SKM-1 treated with dmso at 0.1 percent for 144 hours (cell line): Measurements from ENCODE around the gene SELENOH.

Experiments
- DNase-seq: peaks from one replicate; lab custom pipeline; 2025; ENCODE audit not compliant: unreplicated experiment; lab: John Stamatoyannopoulos, UW

Gene SELENOH

DNA sequence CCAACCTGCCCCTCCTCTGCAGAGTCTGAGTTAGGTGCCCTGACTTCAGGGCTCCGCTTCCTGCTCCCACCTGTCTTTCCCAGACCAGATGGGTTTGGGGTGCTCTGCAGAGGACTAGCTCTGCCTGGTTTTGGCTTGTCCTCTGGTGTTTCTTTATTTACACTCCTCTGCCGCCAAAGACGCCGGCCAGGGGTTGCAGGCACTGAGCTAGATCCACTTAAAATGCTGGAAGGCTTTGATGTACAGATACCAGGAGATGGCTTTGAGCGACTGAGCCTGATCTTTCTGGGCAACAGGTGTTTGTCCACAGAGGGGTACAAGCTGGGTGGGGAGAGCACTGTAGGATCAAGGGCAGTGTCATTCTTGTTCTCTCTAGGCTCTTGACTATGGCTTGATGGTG is 3.9 kb downstream of the SELENOH start:
- no peak for DNase-seq

DNA sequence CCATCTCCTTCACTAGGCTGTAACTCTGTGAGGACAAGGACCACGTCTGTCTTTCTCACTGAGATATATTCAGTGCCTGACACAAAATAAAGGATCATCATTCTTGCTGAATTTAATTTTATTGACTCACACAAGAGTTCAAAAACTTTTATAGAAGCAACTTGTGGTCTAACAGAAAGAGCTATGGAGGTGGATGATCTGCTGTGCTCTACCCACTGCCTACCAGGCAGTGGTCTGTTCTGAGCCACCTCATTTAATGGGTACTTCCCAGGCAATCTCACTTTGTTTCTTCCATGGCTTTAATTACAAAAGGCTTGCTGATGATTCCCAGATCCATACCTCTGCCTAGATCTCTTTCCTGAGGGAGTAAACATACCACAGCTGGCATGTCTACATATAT is 5.6 kb downstream of the SELENOH start:
- DNase-seq = no peak

DNA sequence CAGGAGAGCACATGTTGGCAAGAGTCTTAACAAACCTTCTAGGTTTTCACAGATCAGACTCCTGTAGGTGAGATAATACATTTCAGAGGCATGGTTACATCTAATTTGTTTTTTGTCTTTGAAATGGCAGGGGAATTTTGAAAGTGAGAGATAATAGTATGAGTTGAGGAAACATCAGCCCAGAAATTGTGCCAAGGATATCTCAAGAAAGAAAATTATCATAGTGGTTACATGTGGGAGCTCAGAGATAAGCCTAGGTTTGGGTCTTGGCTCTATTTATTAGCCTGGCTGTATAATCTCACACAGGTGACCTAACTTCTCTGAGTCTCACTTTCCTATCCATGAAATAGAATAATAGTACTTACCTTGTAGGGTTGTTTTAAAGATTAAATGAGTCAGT is 9.9 kb downstream of the SELENOH start:
- no peak for DNase-seq

DNA sequence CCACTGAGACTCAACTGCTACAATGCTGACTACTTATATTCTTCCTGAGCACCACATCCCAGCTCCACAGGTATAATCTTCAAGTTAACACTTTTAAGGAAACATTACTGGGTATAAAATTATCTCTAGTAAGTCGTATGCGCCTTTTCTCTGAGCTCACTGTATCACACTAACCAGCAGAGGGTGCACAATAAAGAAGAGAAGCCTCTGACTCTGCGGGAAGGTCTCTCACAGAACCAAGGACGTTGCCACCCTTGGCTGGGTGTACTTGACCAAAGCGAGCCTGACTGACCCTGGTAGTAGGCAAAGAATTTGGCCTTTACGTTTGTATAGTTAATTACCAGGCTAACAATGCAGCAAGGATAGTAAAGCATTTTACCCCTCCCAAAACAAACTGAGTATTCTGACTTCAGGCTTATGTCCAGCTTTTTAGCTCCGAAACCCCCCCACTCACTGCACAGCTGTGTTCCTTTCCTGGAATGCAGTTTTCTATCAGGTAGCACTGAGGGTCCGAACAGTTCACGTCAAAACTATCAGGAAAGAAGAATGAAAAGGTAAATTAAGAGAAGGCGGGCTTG is 10.5 kb downstream of the SELENOH start, which contains the start of gene BTBD18:
Gene BTBD18, minus strand, starts transcription at position 144 of the 578 bp plus-strand sequence. CDS start 631 bp downstream, outside the sequence.
- DNase-seq = peak; percentile 23

DNA sequence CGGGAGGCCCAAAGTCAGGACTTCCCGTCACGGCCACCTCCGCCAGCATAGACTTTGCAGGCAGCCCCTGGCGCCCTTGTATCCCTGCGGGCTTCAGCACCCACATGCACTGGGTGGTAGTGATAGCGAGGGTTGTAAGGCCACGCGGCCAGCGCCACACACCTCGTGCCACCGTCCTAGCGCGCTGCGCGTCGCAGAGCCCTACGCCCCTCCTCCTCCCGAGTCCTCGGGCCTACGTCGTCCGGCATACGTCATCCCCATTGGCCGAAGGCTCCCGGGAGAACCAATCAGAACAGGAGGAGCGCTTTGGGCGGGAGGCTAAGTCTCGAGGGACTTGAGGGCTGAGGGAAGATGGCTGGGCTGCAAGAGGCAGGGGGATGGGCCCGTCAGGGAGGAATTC is 11.7 kb downstream of the SELENOH start:
- no peak for DNase-seq

DNA sequence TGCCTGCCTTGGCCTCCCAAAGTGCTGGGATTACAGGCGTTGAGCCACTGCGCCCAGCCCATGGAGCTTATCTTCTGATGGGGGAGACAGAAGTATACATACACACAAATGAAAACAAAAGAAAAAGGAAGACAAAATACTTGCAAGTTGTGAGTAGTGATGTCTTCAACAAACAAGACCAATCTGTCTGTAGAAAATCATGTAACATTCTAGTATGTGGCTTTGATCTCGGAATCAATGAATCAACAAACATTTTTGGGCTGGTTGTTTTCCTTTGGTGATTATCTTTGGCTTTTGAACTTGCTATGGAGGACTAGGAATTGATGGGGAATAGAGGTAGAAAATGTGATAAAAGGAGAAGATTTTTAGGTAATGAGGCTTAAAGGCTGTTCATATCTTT is 16.9 kb downstream of the SELENOH start:
- DNase-seq = no peak

DNA sequence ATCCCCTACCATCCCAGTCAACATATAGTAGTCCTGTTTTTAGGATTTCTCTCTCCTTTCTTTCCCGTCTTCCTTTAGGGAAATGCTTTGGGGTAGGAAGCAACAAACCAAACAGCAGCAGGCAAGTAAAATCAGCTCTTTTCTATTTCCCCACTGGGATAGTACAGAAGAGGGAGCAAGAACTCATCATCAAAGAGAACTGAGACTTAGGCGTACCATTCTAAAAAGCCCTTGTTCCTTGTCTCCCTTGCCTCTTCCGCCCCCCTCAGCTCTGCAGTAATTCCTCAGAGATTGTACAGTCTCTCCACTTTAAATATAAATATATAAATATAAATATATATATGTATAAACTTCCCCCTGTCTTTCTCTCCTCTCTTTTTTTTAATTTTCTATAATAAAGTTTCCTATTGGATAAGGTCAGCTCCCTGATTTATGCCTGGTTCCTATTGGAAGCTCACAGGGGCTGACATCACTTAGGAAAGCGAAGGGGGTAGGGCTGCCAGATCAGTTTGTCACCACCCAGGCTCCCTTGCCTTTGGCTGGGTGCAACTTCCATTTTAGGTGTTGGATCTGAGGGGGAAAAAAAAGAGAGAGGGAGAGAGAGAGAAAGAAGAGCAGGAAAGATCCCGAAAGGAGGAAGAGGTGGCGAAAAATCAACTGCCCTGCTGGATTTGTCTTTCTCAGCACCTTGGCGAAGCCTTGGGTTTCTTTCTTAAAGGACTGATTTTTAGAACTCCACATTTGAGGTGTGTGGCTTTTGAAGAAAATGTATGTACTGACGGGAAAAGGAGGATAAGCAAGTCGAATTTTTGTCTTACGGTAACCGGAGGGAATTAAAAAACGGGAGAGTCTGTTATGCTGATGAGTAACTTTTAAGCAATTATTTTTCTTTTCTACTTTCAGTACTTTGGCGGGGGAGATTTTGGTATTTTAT is 20.3 kb downstream of the SELENOH start, which contains the start of gene CTNND1:
Gene CTNND1, plus strand, starts transcription at position 502 of the 934 bp plus-strand sequence. CDS start 29,677 bp downstream, outside the sequence.
- DNase-seq = peak; percentile 86

DNA sequence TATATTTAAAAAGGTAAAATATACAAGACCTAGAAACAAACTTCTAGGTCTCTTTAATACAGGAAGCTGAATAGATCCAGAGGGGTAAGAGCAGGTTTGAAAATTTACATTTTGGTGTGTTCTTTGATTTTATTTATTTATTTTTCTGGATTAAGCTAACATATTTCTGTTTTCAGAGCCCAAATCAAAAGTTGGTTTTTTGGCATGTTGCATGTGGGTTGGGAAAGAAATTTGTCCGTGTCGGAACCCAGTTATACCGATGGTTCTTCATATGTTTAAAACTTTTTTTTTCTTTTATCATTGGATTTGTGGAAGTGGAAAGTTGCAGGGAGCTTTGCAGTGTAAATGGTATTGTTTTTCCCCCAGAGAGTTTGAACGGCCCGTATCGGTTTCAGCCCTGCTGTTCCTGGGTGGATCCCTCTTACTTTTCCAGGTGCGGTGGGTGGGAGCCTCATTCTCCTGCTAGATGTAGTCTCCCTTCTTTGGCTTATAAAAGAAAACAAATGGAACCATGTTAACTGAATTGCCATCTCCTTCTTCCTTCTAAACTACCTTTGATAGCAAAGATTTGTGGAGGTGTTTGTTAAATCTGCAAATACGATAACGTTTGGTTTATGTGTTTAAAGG is 21.1 kb downstream of the SELENOH start:
- DNase-seq = no peak

DNA sequence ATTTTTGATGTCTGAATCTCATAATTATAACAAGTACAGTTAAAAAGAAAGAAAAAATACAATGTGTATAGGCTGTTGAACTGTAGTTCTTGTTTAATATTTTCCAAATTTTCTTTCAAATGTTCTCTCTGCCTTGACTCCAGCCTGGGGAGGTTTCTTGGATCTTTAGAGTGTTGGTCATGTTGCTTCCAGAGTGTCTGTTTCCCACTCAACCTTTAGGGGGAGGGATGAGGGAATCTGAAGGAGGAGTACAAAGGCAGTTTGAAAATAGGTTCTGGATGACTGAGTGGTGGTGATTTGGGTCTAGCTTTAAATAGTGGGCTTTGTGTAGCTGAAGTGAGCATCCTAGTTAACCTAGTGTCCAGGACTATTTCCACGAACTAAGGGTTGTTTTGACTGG is 22.3 kb downstream of the SELENOH start:
- no peak for DNase-seq

DNA sequence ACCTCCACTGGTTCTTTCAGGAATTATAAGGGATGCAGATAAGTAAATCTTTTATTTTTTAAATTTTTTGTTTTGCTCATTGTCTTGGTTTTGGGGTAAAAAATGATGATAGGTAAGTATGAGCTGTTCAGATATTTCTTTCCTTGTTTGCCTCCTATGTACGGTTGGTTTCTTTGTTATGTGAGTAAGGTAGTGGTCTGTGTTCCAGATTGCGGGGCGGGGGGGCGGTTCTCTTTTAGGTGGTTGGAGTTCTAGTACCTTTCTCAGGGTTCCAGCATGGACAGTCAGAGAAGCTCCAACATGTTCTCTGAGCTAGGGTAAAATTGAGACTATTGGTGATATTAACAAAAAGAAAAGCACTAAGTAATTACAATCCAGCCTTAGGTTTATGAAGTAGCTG is 22.7 kb downstream of the SELENOH start:
- DNase-seq = no peak

DNA sequence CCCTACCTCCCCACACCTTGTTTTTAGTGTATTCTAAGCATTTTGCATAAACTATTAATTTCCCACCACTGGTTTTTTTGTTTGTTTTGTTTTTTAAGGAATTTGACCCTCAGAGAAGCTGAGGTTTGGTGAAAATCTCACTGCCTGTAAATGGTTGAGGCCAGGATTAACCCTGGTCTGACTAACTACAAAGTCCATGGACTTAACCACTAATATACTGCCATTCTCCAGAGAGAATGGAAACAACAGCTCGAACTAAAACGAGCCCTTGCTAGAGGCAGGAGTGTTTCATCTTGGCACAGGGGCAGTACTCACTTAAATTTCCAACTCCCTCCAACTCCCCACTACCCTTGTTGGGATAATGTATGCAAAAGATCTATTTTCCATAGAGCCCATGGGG is 23.3 kb downstream of the SELENOH start:
- no peak for DNase-seq

DNA sequence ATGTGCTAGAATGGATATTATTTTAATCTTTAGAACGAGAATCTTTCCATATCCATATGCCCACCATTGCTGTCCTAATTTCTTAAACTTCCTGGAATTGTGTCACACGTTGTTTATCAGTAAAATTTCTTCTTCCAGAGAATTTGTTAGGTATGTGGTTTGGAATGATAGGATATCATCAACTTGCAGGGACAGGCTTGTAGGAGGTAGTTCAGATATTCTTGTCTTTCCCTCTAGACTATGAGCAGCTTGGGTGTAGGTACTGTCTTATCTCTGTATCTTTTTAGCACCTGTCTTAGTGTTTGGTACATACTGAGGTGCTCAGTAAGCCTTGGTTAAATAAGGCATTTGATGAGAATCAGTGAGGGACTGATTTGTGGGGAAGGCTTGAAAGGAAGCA is 23.7 kb downstream of the SELENOH start:
- no peak for DNase-seq

DNA sequence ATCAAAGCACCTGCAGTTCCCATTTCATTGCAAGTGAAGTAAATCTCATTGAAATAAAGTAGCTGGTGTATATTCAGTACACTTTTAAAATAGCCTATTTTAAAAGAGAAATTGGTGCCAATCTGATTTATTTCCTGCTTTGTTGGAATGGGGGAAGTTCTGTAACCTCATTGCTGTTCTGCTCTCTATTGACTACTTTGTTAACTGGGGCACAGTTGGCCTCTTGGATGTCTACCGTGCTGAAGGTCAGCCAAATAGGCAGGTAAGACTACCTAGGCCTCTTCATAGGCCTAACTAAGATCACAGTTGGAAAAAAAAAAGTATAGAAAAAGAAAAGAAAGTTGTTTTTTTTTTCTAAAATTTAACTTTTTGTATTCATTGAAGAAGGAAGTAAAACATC is 29.5 kb downstream of the SELENOH start:
- DNase-seq = no peak

DNA sequence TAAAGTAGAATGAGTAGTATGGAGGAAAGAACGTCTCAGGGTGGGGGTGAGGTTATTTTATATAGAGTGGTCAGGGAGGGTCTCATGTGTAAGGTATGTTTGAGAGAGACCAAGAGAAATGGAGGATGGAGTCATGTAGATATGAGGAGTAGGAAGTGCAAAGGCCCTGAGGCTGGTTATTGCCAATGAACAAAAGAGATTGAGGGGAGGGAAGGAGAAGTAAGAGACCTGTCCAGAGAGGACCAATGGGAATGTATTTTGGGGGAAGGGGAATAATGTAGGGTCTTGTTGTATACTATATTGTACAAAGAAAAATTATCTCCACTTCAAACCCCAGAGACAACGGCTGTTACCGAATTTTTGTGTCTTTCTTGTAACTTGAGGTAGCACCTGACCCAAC is 30.1 kb downstream of the SELENOH start:
- no peak for DNase-seq

DNA sequence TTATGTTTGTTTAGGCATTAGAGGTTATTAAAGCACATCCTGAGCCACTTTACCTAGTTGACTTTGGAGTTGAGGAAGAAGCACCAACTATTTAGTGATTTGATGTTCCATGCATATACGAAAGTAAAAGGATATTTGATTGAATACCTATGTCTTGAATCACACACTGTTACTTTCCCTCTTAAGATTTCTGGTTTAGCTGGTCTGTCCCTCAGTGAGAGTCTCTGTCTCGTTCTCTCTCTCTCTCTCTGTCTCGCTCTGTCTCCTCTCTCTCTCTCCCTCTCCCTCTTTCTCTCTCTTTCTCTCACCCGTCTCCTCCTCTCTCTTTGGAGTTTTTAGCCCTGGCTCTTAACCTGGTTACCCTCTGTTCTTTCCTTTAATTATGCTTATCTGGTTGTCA is 31.3 kb downstream of the SELENOH start:
- DNase-seq = no peak

DNA sequence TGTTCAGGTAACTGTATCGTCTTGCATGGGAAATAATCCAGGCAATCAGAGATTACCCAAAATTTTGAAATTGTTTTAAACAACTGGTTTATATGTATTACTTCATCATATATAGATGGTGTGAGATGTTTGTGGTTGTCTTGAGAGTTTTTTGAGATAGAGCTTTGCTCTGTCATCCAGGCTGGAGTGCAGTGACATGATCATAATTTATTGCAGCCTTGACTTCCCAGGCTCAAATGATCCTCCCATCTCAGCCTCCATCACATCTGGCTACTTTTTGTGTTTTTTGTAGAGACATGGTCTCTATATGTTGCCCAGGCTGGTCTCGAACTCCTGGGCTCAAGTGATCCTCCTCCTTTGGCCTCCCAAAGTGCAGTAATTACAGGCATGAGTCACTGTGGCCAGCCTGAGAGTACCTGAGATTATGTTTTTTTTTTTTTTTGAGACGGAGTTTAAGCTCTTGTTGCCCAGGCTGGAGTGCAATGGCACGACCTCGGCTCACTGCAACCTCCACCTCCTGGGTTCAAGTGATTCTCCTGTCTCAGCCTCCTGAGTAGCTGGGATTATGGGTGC is 31.8 kb downstream of the SELENOH start:
- no peak for DNase-seq

DNA sequence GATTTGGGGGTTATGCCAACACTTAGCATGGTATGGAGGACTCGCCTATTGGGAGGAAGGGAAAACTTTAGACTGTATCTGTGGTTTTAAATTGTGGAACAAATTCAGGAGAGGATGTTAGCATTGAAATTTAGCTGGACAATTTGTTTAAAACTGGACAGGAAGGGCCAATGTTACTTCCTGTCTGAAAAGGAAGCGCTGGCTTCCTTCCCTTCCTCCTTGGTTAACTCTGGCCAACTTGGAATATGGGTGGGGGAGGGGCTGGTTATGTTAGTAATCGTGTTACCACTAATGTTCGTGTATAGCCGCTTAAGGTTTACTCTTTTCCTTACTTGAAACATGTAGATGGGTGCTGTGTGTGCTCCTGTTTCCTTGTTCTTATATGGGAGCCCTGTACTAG is 34.2 kb downstream of the SELENOH start:
- no peak for DNase-seq

DNA sequence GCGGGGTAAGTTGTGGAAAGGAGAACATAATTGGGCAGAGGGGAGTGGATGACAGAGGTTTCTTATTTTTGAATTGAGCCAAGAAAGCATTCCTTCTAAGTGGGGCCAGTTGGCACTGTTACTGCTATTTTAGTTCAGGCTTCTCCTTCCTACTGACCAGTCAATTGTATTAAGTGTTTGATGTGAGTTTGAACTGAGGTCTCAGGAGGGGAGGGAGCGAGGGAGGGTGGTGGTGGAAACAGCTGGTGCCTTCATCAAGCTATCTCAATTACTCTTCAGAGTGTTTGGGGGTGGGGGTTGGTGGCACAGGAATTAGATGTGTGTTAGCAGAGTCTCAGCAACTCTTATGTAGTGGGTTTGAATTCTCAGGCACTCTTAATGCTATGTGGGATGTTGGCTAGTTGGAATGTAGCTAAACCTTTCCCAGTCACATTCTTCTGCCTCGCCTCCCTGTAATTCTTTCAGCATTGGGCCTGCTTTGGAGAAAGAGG is 34.8 kb downstream of the SELENOH start:
- no peak for DNase-seq

DNA sequence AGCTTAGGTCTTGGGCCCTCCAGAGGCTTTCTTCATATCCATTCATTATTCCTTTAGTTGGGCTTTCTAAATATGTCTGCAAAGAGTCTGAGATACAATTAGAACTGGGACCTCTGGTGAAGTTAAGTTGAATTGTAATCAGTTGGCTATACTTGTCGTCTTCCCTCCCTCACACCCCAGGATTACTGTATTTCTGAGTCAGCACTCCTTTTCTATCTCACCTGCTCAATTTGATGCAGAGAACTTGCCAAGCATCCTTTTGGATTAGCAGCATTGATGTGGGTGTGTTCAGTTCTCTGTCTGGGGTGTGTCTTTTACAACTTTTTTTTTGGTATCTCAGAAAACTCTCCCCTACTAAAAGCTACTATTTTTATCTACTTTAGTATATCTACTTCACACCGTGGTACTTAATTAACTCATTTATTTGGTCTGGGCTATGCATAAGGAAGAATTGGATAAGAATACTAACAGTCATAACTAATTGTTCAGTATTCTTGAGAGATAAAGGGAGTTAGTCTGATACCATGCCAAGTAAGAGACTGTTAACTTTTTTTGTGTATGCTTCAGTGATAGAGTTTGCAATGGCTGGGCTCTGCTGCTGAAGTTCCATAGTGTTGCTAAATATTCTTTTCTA is 35.4 kb downstream of the SELENOH start:
- DNase-seq = no peak

DNA sequence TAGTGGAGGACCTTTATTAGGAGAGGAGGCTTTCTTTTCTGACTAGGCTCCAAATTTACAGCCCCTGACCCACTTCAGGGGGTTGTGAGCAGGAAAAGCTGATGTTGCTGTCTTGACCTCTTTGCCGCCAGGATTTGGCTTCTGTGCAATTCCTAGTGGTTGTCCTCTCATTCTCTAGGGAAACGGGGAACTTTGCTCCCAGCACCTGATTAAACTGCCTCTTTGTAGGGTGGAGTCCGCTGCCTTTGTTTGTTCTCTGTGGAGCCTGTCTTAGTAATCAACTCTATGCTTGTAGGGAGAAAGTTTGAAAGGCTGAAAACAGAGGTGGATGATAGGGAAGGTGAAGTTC is 36.7 kb downstream of the SELENOH start:
- no peak for DNase-seq
